T follicular helper cell (primary cell): Measurements from ENCODE around the gene MRPL19.

Experiments used
- DNase-seq: peaks from one replicate; pipeline ENCODE4 v3.0.0-alpha.2; 2020; ENCODE audit warnings: low read depth

Gene MRPL19

GRCh38 chr2:75736276-75736675, 89.7 kb downstream of the MRPL19 start:
- no peak for DNase-seq

- DNase-seq, result no peak
These were observed 91.4 kb downstream of the MRPL19 start for GRCh38 chr2:75737961-75738360.
